ENCODE data around the gene TJP3. TPM values are rescaled to one million over a fixed set of nuclear protein-coding genes. Genes with fewer than 3 reads are reported as not detected.

Gene TJP3
- total RNA-seq, 4 donors from 2014 or later = 0.60 to 1.2 (median 0.88) TPM; not detected in 1

DNA sequence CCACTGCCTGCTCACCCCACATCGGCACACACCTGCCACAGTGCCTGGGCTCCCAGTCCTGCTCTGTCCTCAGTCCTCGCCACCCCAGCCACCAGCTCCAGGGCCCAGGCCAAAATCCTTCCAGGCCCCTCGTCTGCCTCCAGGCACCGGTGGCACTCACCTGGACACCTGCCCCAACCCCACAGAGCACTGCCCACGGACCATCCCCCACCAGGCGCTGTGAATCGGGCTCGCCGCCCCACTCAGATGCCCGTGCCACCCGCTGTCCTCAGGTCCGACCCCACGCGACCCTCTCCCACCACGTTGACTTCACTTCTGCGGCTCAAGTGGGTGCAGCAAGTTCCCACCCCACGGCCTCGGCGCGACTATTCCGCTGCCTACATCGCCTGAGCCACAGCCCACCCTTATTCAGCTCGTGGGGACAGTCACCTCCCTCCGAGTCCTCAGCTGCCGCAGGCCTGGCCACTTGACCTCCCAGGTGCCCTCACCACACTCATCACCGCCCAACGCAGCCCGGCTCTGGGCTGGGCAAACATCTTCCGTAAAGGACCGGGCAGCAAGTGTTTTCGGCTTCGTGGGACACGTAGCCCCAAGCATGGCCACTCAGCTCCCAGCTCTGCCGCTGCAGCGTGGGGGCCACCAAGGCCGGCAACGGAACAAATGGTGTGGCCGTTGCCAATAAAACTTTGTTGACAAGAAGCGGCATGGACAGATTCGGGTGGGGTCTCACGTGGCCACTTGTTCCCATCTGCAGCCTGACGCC lies 13.6 kb upstream of the TJP3 start:
- ATAC-seq (ENCODE audit: low FRiP score) = no peak
- TF ChIP-seq, protein P1, sequence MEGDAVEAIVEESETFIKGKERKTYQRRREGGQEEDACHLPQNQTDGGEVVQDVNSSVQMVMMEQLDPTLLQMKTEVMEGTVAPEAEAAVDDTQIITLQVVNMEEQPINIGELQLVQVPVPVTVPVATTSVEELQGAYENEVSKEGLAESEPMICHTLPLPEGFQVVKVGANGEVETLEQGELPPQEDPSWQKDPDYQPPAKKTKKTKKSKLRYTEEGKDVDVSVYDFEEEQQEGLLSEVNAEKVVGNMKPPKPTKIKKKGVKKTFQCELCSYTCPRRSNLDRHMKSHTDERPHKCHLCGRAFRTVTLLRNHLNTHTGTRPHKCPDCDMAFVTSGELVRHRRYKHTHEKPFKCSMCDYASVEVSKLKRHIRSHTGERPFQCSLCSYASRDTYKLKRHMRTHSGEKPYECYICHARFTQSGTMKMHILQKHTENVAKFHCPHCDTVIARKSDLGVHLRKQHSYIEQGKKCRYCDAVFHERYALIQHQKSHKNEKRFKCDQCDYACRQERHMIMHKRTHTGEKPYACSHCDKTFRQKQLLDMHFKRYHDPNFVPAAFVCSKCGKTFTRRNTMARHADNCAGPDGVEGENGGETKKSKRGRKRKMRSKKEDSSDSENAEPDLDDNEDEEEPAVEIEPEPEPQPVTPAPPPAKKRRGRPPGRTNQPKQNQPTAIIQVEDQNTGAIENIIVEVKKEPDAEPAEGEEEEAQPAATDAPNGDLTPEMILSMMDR (IDR thresholded peaks at IDR 0.05) = no peak
- DNase-seq (ENCODE audit: low spot score) = no peak

DNA sequence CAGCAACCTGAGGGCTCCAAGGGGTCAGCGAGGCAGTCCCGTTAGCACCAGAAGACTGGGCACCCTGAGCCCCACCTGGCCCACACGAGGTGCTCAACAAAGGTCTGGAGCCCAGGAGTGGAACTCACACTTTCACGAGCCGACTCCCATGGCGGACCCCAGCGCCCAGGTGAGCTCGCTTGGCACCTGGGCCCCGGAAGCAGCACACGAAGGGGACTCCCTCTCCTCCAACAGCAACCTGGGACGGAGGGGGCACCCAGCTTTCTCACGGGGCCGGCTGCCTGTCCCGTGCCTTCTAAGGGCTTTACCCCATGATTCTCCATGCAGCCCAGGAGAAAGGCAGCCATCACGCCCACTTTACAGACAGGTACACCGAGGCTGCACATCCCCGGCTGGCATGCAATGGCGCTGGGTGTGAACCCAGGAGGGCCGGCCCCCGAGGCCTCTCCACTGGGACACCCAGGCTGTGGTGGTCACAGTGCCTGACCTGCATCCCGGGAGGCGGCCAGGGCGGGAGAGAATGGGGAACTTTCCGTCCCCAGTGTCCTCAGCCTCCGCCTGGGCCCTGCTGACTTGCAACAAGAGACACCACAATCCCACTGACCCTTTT lies 13.0 kb upstream of the TJP3 start:
- DNase-seq (ENCODE audit: low spot score) = no peak
- no peak for ATAC-seq (ENCODE audit: low FRiP score)
- TF ChIP-seq, protein P1 (IDR thresholded peaks at IDR 0.05) = no peak

DNA sequence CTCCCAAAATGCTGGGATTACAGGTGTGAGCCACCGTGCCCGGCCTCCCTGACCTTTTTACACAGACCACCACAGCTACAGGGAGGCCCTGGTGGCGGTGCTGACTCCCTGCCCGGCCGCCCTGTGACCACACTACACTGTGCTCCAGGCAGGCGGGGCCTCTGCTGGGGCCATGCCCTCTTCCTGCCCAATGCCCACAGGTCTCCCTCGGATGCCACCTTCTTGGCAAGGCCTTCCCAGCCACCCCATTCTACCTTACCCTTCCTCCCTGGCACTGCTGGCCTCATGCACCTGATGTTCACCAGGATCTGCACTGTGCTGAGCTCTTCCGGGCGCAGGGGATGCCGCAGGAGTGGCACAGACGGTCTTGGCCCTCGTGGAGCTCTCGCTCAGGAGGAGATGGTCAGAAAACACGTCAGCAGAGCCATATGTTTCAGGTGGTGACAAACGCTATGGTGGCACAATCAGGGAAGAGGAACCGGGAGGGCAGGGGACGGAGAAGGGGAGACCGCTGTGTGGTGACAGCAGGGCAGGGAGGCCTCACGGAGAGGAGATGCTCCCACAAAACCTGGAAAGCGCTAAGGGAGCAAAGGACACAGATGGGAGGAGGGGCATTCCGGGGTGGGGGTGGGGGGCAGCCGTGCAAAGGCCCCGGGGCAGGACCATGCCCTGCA lies 12.1 kb upstream of the TJP3 start:
- no peak for DNase-seq (ENCODE audit: low spot score)
- no peak for ATAC-seq (ENCODE audit: low FRiP score)
- TF ChIP-seq, protein P1 (IDR thresholded peaks at IDR 0.05) = no peak

DNA sequence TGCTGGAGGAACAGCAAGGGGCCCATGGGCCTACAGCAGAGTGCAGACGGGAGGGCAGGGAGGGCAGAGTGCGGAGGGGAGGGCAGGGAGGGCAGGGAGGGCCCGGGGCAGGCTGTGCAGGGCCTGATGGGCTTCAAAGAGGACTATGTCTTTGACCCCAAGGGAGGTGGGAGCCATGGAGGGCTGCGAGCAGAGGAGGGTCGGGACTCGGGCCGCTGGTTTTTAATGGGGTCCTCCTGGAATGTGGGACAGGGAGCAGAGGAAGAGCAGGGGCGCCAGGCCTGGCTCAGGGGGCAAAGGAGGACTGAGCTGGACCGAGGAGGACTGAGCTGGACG lies 11.6 kb upstream of the TJP3 start:
- DNase-seq (ENCODE audit: low spot score) (no peak), ATAC-seq (ENCODE audit: low FRiP score) (no peak)
- TF ChIP-seq, protein P1 (IDR thresholded peaks at IDR 0.05) = no peak

DNA sequence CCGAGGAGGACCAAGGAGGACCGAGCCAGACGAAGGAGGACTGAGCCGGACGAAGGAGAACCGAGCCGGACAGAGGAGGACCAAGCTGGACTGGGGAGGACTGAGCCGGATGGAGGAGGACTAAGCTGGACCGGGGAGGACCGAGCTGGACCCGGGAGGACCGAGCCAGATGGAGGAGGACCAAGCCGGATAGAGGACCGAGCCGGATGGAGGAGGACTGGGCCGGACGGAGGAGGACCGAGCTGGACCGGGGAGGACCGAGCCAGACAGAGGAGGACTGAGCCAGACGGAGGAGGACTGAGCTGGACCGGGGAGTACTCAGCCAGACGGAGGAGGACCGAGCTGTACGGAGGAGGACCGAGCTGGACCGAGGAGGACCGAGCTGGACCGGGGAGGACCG lies 11.1 kb upstream of the TJP3 start:
- TF ChIP-seq, protein P1 (IDR thresholded peaks at IDR 0.05) = no peak
- ATAC-seq (ENCODE audit: low FRiP score) = no peak
- DNase-seq (ENCODE audit: low spot score) = no peak

DNA sequence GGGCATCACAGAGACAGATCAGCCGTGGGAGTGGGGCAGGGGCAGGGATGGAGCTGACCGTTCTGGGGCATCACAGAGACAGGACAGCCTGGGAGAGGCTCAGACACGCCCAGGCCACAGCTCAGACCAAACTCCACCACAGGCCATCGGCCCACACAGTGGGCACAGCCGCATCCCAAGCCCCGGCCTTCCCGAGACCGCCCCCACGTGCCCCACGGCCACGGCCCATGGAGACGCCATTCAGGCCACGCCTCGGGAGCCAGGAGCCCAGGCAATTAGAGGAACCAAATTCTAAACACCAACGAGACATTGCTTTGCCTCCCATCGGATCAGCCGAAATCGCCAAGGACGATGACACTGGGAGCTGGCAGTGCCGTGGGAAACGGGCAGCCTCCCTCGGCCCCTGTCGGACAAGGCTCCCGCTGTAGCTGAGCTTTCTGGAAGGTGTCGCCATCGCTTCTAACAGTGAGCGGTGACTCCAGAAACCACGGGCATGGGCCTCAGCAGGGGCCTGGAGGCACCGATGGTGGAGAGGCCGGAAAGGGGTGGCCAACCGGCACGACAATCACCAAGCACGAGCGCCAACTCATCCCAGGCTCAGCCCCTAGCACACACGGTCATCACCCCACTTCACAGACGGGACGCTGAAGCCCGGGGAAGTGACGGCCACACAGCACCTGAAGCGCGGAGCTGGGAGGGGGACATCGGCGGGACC lies 10.4 kb upstream of the TJP3 start:
- DNase-seq (ENCODE audit: low spot score) = no peak
- ATAC-seq (ENCODE audit: low FRiP score) = no peak

More for the DNA sequence above, 10.4 kb upstream of the TJP3 start:
- TF ChIP-seq, protein P1 (IDR thresholded peaks at IDR 0.05) = no peak

Measured in omental fat pad (tissue), 4 donors.